Mesenchymal stem cell (in vitro differentiated cells and primary cell): ENCODE data around the gene MEI1.

Source experiments
- DNase-seq: peaks from one replicate; pipeline ENCODE4 v3.0.0-alpha.2; 2013
- H2AFZ ChIP-seq: one replicate; pipeline ENCODE4 v1.6.1; 2013; ENCODE audit warnings: low read depth, mild to moderate bottlenecking, control low read depth, inconsistent platforms, low read length, moderate library complexity
- H2AK5ac ChIP-seq: 2 replicates; pipeline ENCODE4 v1.6.1; 2013; ENCODE audit warnings: low read length, moderate library complexity, mild to moderate bottlenecking, inconsistent platforms; ENCODE audit not compliant: severe bottlenecking
- H2BK120ac ChIP-seq: one replicate; pipeline ENCODE4 v1.6.1; 2013; ENCODE audit warnings: low read depth, mild to moderate bottlenecking, inconsistent platforms, low read length, moderate library complexity
- H2BK12ac ChIP-seq, 2 experiments: one replicate each; pipeline ENCODE4 v1.6.1; 2013; ENCODE audit warnings: inconsistent platforms in 2 of 2, low read length in 2 of 2, mild to moderate bottlenecking in 2 of 2, moderate library complexity in 2 of 2, control low read depth in 1 of 2
- H2BK15ac ChIP-seq: one replicate; pipeline ENCODE4 v1.6.1; 2013; ENCODE audit warnings: mild to moderate bottlenecking, low read depth, inconsistent platforms; ENCODE audit not compliant: poor library complexity, severe bottlenecking
- H2BK5ac ChIP-seq: 2 replicates; pipeline ENCODE4 v1.6.1; 2013; ENCODE audit warnings: low read depth, mild to moderate bottlenecking, low read length, control low read depth, inconsistent platforms; ENCODE audit not compliant: poor library complexity, severe bottlenecking
- H3K14ac ChIP-seq, 2 experiments: one replicate each; pipeline ENCODE4 v1.6.1; 2013; ENCODE audit warnings: inconsistent platforms in 2 of 2, low read length in 2 of 2, control low read depth in 1 of 2, mild to moderate bottlenecking in 1 of 2, moderate library complexity in 1 of 2
- H3K18ac ChIP-seq, 2 experiments: one replicate each; pipeline ENCODE4 v1.6.1; 2013; ENCODE audit warnings: inconsistent platforms in 2 of 2, low read length in 2 of 2, control low read depth in 1 of 2, low read depth in 1 of 2, mild to moderate bottlenecking in 1 of 2
- H3K23ac ChIP-seq, 2 experiments: one replicate each; pipeline ENCODE4 v1.6.1; 2013; ENCODE audit warnings: inconsistent platforms in 2 of 2, low read length in 2 of 2, mild to moderate bottlenecking in 2 of 2, moderate library complexity in 2 of 2, control low read depth in 1 of 2
- H3K27ac ChIP-seq: 2 replicates; pipeline ENCODE4 v1.5.1; 2013; ENCODE audit warnings: mild to moderate bottlenecking, moderate library complexity, low read length, control low read depth, inconsistent platforms; ENCODE audit not compliant: poor library complexity, severe bottlenecking
- H3K27me3 ChIP-seq, 2 experiments: 2 replicates each; pipeline versions ENCODE4 v1.6.1 to v1.7.0; 2013; ENCODE audit warnings: low read length in 2 of 2, mild to moderate bottlenecking in 2 of 2, moderate library complexity in 2 of 2, control low read depth in 1 of 2, inconsistent platforms in 1 of 2; ENCODE audit not compliant: control insufficient read depth in 1 of 2, insufficient read depth in 1 of 2
- H3K36me3 ChIP-seq, 2 experiments: 2 replicates each; pipeline versions ENCODE4 v1.6.1 to v1.7.0; 2013; ENCODE audit warnings: low read length in 2 of 2, control low read depth in 1 of 2, inconsistent platforms in 1 of 2, low read depth in 1 of 2, mild to moderate bottlenecking in 1 of 2; ENCODE audit not compliant: insufficient read depth in 2 of 2, control insufficient read depth in 1 of 2
- H3K4ac ChIP-seq, 2 experiments: one replicate each; pipeline ENCODE4 v1.6.1; 2013; ENCODE audit warnings: inconsistent platforms in 2 of 2, low read length in 2 of 2, mild to moderate bottlenecking in 2 of 2, moderate library complexity in 2 of 2, control low read depth in 1 of 2, low read depth in 1 of 2
- H3K4me1 ChIP-seq: 2 replicates; pipeline ENCODE4 v1.6.1; 2013; ENCODE audit warnings: low read depth, low read length, control low read depth; ENCODE audit not compliant: control insufficient read depth, insufficient read depth
- H3K4me2 ChIP-seq: 2 replicates; pipeline ENCODE4 v1.6.1; 2013; ENCODE audit warnings: low read length, mild to moderate bottlenecking, inconsistent platforms; ENCODE audit not compliant: poor library complexity, severe bottlenecking
- H3K4me3 ChIP-seq, 2 experiments: 2 replicates each; pipeline versions ENCODE4 v1.5.1 to v1.7.0; 2013; ENCODE audit warnings: low read length in 2 of 2, mild to moderate bottlenecking in 2 of 2, control low read depth in 1 of 2, low read depth in 1 of 2; ENCODE audit not compliant: insufficient read depth in 1 of 2
- H3K79me1 ChIP-seq: replicated peaks from 2 replicates; pipeline ENCODE4 v1.6.1; 2013; ENCODE audit warnings: mild to moderate bottlenecking, control low read depth, low read length, inconsistent platforms; ENCODE audit not compliant: poor library complexity, severe bottlenecking
- H3K9ac ChIP-seq: 2 replicates; pipeline ENCODE4 v1.7.0; 2013; ENCODE audit warnings: mild to moderate bottlenecking, low read length, moderate library complexity
- H3K9me3 ChIP-seq: 2 replicates; pipeline ENCODE4 v1.7.0; 2013; ENCODE audit warnings: mild to moderate bottlenecking, low read length; ENCODE audit not compliant: control insufficient read depth
- H4K8ac ChIP-seq: one replicate; pipeline ENCODE4 v1.6.1; 2013; ENCODE audit warnings: inconsistent platforms, mild to moderate bottlenecking, low read length, moderate library complexity
- H4K91ac ChIP-seq: one replicate; pipeline ENCODE4 v1.6.1; 2013; ENCODE audit warnings: mild to moderate bottlenecking, low read length, inconsistent platforms
- WGBS: methylation state at CpG from one replicate; pipeline ENCODE4 v1.1.7; 2013; ENCODE audit warnings: mixed read lengths; 5-methylcytosine and 5-hydroxymethylcytosine counted together

MEI1 gene

DNA sequence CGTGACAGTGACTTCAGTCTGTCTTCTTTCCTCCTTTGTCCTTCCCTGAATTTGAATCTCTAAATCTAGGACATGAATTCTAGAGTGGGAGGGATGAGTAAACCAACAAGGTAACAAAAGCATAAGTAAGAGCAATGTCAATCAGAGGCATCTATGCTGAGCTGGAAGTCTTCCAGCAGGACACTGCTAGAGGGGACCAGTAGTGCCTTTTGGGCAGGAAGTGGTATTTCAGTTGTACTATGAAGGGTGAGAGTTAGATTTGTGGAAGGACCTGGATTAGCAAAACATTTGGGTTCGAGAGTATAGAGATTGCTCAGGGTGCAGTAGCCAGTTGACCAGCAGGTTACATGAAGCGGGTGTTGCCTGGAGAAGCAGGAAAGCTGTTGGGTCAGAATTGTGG lies 40.3 kb downstream of the MEI1 start:
- H3K79me1 ChIP-seq, result no peaks in the 10 kb centered on the region
- no peak overlapping the region for H2BK120ac ChIP-seq
- H3K9ac ChIP-seq, result no peak overlapping the region
- WGBS, result 93% methylated on average over 2 of the region's 3 CpGs
- no peak overlapping the region for H3K4ac ChIP-seq
- no peak overlapping the region for H3K23ac ChIP-seq
- H3K27me3 ChIP-seq, result peaks cover 0 to 6% of the 10 kb centered on the region in 2 experiments
- no peak overlapping the region for H3K27ac ChIP-seq
- H3K9me3 ChIP-seq, result no peaks in the 10 kb centered on the region
- H3K14ac ChIP-seq, result no peak overlapping the region
- H2BK12ac ChIP-seq, result no peak overlapping the region
- no peak overlapping the region for H3K18ac ChIP-seq
- H4K91ac ChIP-seq, result no peak overlapping the region
- H3K4me3 ChIP-seq, result no peak overlapping the region
- DNase-seq, result no peak
- H2BK5ac ChIP-seq, result no peak overlapping the region
- H3K4me1 ChIP-seq, result peaks cover 4% of the 10 kb centered on the region
- no peaks in the 10 kb centered on the region for H3K36me3 ChIP-seq
- no peak overlapping the region for H4K8ac ChIP-seq
- H2AFZ ChIP-seq, result no peak overlapping the region
- no peak overlapping the region for H3K4me2 ChIP-seq
- H2AK5ac ChIP-seq, result no peak overlapping the region
- no peak overlapping the region for H2BK15ac ChIP-seq

- Histone ChIP-seq H3K9me3 (no peaks in the 10 kb centered on the region), H2BK5ac (no peak overlapping the region), H2AK5ac (no peak overlapping the region), H3K14ac (no peak overlapping the region), H3K23ac (no peak overlapping the region), H3K9ac (no peak overlapping the region), H3K36me3 (no peaks in the 10 kb centered on the region), H2BK12ac (no peak overlapping the region), H2BK15ac (no peak overlapping the region), H4K8ac (no peak overlapping the region), H3K27ac (no peak overlapping the region), H3K4me2 (no peak overlapping the region), H3K4me1 (peaks cover 4% of the 10 kb centered on the region), H2AFZ (no peak overlapping the region), H3K4me3 (no peak overlapping the region), H4K91ac (no peak overlapping the region), H3K18ac (no peak overlapping the region), H3K79me1 (no peaks in the 10 kb centered on the region), H3K27me3 (peaks cover 0 to 6% of the 10 kb centered on the region in 2 experiments), H3K4ac (no peak overlapping the region), H2BK120ac (no peak overlapping the region)
- 46% methylated on average over 5 of the region's 6 CpGs for WGBS
- no peak for DNase-seq
These were observed 43.6 kb downstream of the MEI1 start for GRCh38 chr22:41742918-41743317.

DNA sequence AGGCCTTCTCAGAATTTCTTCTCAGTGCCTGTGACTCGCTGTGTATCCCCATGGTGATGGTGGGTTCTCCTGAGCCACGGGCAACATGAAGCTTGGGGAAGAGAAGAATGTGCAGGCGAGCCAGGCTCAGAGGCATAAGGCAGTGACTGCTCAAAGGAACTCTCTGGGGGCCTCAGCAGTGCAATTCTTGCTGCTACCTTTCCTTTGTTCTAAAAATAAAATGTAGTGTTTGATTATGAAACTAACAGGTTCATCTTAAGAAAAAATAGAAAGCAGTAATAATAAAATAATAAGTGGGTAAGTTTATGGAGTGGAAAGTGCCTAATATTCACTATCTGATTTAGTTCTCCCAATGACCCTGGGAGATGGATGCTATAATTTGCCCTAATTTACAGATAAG lies 46.7 kb downstream of the MEI1 start:
- Histone ChIP-seq H2BK12ac (no peak overlapping the region), H3K23ac (peak overlapping the region in 1 of 2 experiments; percentile 42), H2BK5ac (no peak overlapping the region), H3K27ac (no peak overlapping the region), H4K8ac (no peak overlapping the region), H3K4me2 (no peak overlapping the region), H3K4me1 (peaks cover 1% of the 10 kb centered on the region), H2AFZ (no peak overlapping the region), H3K36me3 (no peaks in the 10 kb centered on the region), H3K9me3 (no peaks in the 10 kb centered on the region), H2BK120ac (no peak overlapping the region), H2BK15ac (no peak overlapping the region), H4K91ac (no peak overlapping the region), H3K14ac (no peak overlapping the region), H3K27me3 (peaks cover 12 to 14% of the 10 kb centered on the region in 2 experiments), H2AK5ac (no peak overlapping the region), H3K18ac (no peak overlapping the region), H3K9ac (peak overlapping the region; percentile 33), H3K4ac (no peak overlapping the region), H3K4me3 (no peak overlapping the region), H3K79me1 (no peaks in the 10 kb centered on the region)
- 41% methylated on average over 3 of the region's 3 CpGs for WGBS
- no peak for DNase-seq

DNA sequence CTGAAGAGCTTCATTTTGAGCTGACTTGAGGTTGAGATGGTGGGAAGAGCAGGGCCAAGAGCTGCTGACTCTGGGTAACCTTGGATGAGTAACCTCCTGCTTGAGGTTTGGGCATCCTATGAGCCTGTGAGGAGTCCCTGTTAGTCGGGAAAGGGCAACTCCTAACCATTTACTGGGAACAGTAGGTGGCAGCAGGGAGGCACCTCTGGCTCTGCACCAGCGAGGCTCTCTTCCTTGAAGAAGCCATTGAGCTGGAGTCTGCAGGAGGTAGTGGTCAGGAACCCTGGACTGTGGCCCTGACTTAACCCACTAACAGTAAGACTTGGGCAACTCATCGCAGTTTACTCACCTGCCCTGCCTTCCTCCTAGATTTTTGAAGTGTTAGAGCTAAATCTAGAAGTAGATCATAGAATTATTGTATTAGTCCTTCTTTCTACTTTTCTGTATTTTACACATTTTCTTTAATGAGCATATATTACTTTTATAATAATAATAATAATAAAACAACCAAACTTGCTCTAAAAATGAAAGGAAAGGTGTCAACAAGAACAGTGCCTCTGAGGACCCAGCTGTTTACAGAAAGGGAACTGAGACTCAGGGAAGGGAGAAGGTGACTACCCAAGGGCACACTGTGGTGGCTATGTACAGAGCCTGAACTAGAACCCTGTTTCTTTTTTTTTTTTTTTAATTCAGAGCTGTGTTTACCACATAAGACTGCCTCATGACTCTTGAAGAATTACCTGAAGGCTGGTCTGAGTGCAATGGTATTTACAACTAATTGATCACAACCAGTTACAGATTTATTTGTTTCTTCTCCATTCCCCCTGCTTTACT lies 47.5 kb downstream of the MEI1 start:
- H3K27me3 ChIP-seq, result peaks cover 12 to 14% of the 10 kb centered on the region in 2 experiments
- H2AK5ac ChIP-seq, result no peak overlapping the region
- H3K23ac ChIP-seq, result no peak overlapping the region
- H3K4me2 ChIP-seq, result no peak overlapping the region
- no peak overlapping the region for H3K18ac ChIP-seq
- no peaks in the 10 kb centered on the region for H3K79me1 ChIP-seq
- no peaks in the 10 kb centered on the region for H3K36me3 ChIP-seq
- no peak overlapping the region for H2BK12ac ChIP-seq
- no peak overlapping the region for H3K4me3 ChIP-seq
- no peaks in the 10 kb centered on the region for H3K4me1 ChIP-seq
- no peak overlapping the region for H4K91ac ChIP-seq
- H3K9me3 ChIP-seq, result no peaks in the 10 kb centered on the region
- no peak overlapping the region for H3K4ac ChIP-seq
- no peak overlapping the region for H3K14ac ChIP-seq
- WGBS, result 0% methylated on average over 2 of the region's 3 CpGs
- no peak overlapping the region for H2BK15ac ChIP-seq
- no peak overlapping the region for H2AFZ ChIP-seq
- no peak overlapping the region for H2BK120ac ChIP-seq
- H2BK5ac ChIP-seq, result no peak overlapping the region
- H3K9ac ChIP-seq, result peak overlapping the region; percentile 33
- no peak overlapping the region for H3K27ac ChIP-seq
- no peak overlapping the region for H4K8ac ChIP-seq
- peak; percentile 81 for DNase-seq
